EH (cell line): Measurements from ENCODE around the gene RPS8.
"Not testable (repeated sequence)": the region's sequence is repeated elsewhere in the genome, so short reads cannot be mapped to it uniquely, and the experiment has no call there.

ENCODE experiments used
- DNase-seq: peaks from one replicate; pipeline ENCODE4 v3.0.0-alpha.2; 2015; ENCODE audit warnings: low read depth

Gene RPS8

DNA sequence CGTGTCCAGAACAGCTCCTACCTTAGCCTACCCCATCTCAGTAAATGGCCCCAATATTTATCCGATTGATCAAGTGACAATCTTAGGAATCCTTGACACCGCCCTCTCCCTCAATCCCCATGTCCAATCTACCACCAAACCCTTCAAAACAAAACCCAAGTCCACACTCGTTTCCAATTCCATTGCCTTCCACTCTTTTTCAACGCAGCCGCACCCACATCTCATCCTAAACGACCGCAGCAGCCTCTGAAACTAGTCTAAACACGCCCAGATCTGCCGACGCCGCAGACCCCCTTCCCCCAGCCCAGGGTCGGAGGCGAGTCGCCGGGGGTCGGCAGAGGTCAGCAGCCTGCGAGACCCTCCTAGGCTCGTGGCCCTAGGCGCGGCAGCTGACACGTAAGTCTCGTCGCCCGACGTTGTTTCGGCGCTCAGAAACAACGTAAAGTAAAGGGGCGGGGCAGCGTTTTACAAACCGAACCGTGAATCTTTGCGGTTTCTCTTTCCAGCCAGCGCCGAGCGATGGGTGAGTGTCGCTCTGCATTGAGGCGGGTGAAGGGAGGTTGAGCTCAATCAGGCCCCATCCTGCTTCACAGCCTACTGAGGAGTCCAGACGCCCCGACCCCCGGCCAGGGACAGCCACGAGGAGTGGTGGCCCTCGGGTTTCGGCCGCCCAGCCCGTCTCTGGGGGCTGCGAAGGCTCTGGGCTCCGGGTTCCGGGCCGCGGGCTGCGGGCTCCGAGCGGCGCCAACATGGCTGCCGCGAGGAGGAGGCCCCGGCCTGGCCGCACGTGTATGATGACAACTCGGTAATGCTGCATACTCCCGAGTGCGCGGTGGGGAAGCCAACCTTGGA lies at the start of gene RPS8:
Gene RPS8, plus strand, starts transcription at position 463 of the 852 bp plus-strand sequence. Its CDS starts 57 bp downstream, at position 520.
- DNase-seq: peak; percentile 94

DNA sequence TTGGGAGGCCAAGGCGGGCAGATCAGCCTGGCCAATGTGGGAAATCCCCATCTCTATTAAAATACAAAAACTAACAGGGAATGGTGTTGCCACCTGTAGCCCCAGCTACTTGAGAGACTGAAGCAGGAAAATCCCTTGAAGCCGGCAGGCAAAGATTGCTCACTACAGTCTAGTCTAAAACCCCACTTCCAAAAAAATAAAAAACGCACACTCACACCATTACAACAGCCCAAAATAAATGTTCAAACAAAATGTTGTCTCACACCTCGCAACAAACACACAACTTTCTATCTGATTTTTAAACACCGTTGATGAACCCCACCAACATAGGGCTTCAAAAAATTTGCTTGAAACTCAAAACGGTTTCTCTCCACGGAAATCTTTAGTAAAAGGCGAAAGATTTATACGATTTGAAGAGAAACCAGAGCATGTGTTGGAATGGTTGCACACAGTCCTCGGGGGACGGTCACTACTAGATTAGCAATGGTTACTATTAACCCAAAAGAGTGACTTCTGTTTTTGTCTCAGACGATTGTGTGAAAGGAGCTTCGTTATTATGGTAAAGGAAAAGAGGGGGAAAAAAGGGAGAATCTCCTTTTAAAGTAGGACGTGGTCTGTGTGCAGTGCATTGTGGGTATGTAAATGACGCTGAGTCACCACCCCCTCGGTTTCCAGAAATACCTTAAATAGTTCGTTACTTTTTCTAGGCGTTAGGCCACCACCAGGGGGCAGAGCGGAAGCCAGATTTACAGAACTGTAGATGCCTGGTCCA lies 44.4 kb upstream of the RPS8 start, which contains the start of gene RNU5D-1:
Gene RNU5D-1, minus strand, starts transcription at position 430 of the 772 bp plus-strand sequence.
- DNase-seq: peak; percentile 96

DNA sequence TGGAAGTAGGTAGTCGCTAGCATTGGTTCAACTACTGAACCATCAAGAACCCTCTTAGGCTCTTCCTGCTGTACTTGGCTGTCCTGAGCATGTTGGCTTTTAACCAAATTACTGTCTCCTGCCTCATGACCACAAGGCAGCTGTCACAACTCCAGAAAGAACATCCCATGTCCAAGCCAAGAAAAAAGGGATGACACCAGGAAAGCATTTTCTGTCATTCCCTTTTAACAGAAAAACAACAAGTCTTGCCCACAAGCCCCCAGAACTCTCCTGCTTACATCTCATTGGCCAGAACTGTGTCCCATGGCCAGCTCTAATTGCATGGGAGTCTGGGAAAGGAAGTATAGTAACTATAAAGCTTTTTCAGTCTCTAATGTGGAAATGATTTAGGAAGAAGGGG lies 42.0 kb upstream of the RPS8 start:
- DNase-seq: peak; percentile 94

- no peak for DNase-seq
Measured at GRCh38 chr1:44733784-44734183, 41.6 kb upstream of the RPS8 start.

- DNase-seq: no peak
Measured at GRCh38 chr1:44735992-44736391, 39.3 kb upstream of the RPS8 start.

DNA sequence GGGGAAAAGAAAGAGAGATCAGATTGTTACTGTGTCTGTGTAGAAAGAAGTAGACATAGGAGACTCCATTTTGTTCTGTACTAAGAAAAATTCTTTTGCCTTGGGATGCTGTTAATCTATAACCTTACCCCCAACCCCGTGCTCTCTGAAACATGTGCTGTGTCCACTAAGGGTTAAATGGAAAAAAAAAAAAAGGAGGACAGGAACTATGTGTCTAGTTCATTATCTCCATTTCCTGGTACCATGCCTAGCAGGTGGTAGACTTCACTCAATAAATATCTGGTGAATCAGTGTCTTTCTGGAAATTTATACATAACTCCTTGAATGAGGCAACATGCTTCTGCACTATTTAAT lies 36.4 kb upstream of the RPS8 start:
- not testable (repeated sequence) for DNase-seq

- DNase-seq: peak; percentile 97
Measured at GRCh38 chr1:44739307-44740178, 35.8 kb upstream of the RPS8 start, which contains the start of gene KIF2C. TSS of gene KIF2C (plus strand) at chr1:44739837. CDS start at chr1:44739933, 96 bp downstream.

DNA sequence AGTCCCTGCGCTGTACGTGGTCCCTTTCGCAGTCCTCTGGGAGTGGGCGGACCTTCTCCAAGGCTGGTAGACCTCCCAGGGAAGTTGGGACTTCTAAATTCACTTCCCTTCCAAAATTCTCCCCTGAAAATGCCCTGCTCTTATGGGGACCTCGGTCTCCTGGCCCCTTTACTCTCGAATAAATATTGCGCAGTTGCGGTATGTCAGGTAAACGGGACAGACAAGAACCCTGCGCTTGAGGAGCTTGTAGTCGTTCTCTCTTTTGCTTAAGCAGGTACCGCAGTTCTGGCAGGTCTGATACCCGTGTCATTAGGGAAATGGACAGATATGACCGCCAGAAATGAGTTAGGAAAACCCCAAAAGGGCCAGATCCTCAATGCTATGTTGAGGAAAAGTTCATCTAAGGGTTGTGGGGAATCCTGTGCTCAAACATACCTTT lies 35.1 kb upstream of the RPS8 start:
- DNase-seq: no peak

GRCh38 chr1:44743211-44743610 lies 32.1 kb upstream of the RPS8 start:
- peak; percentile 37 for DNase-seq

- DNase-seq: no peak
Measured at GRCh38 chr1:44747878-44748277, 27.5 kb upstream of the RPS8 start.

- DNase-seq: no peak
Measured at GRCh38 chr1:44757420-44757819, 17.9 kb upstream of the RPS8 start.

GRCh38 chr1:44759077-44759476 lies 16.3 kb upstream of the RPS8 start:
- no peak for DNase-seq

DNA sequence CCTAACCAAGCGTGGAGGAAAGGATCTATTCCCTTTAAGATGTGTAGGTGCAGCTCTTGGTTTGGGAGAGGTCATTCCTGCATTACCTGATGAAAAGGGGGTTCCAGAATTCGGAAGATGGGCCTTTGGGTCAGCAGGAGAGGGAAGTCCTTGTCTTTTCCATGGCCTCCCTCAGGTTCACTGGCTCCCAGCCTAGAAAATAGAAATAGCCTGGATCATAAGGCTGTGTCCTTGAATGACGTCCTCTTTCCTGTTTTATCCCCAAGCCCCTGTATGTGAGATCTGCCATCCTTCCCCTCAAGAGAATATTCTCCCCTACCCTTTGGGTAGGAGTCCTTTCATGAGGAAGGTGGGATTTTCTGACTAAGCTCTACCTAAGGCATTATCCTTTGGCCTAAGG lies 14.5 kb upstream of the RPS8 start:
- DNase-seq: no peak

GRCh38 chr1:44766421-44766820 lies 8.9 kb upstream of the RPS8 start:
- DNase-seq: not testable (repeated sequence)

- DNase-seq: peak; percentile 24
Measured at GRCh38 chr1:44775930-44776729, 790 bp downstream of the RPS8 start.

DNA sequence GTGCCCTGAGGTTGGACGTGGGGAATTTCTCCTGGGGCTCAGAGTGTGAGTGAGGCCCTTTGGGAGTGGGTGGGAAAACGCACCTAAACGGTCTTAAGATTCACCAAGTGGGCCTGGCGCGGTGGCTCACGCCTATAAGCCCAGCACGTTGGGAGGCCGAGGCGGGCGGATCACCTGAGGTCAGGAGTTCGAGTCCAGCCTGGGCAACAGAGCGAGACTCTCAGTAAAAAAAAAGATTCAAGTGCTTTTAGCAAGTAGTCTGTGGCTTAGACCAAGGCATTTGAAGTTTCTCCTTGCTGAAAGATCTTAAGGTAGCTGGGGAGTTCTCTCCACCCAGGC lies 1.4 kb downstream of the RPS8 start:
- DNase-seq: no peak

DNA sequence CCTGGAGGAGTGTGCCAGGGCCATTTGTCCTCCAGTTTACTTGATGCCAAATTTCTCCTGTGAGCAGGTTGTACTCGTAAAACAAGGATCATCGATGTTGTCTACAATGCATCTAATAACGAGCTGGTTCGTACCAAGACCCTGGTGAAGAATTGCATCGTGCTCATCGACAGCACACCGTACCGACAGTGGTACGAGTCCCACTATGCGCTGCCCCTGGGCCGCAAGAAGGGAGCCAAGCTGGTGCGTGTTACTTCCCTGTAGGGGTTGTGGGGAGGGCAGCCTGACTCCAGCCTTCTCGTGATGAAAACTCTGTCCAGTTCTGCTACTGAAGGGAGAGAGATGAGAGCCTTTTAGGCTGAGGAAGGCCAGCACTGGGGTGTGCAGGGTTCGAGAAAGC lies 2.2 kb downstream of the RPS8 start:
- no peak for DNase-seq

DNA sequence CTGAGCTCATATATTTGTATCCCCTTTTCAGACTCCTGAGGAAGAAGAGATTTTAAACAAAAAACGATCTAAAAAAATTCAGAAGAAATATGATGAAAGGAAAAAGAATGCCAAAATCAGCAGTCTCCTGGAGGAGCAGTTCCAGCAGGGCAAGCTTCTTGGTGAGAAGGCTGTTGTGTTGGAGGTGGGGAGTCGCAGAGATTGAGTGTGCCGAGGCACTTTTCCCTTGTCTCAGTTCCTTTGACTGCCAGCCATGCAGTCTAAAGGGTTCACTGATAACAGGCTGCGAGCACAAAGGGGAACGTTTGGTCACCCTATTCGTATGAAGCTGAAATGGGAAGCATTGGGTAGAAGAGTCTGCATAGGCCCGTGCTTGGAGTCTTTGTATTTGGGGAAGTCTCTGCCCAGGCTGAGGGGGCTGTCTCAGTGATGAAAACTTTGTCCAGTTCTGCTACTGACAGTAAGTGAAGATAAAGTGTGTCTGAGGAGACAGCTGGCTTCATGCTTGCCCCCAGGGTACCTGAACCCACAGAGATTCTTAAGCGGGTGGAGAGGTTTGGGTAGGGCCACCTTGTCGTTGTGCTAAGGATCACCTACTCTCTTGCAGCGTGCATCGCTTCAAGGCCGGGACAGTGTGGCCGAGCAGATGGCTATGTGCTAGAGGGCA lies 2.8 kb downstream of the RPS8 start:
- no peak for DNase-seq

DNA sequence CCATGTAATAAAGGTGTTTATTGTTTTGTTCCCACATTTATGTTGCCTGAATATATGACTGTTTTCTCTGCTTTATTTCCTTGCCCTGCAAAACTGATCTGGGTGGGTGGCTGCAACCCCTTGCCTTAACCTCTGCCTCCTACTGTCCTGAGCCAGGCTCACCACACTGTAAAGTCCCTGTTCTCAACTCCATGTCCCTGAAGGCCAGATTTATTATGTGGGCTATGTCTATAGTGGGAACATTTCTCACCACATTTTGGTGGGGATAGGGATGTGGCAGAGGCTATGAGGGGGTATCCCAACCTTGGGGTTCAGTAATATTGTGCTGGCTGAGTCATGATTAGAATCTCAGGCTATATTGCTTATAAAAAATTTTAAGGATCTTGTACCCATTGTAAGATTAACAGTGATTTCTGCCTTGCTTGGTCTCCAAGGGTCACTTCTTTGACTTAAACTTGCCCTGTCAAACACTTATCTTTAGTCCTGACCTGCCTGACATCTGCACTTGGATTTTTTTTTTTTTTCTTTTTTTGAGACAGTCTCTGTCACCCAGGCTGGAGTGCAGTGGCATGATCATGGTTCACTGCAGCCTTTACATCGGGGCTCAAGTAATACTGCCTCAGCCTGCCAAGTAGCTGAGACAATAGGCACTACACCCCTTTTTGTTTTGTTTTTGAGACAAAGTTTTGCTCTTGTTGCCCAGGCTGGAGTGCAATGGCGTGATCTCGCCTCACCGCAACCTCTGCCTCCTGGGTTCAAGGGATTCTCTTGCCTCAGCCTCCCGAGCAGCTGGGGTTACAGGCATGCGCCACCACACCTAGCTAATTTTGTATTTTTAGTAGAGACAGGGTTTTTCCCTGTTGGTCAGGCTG lies 3.6 kb downstream of the RPS8 start:
- DNase-seq: no peak
